GM19395 (cell line): ENCODE results near the gene IMPDH2.

Source experiments
- ATAC-seq: cut with Tn5 transposase; IDR thresholded peaks from one replicate; pipeline ENCODE4 v1.9.1; 2021; ENCODE audit warnings: mild to moderate bottlenecking, moderate library complexity; ENCODE audit not compliant: unreplicated experiment

The IMPDH2 gene

DNA sequence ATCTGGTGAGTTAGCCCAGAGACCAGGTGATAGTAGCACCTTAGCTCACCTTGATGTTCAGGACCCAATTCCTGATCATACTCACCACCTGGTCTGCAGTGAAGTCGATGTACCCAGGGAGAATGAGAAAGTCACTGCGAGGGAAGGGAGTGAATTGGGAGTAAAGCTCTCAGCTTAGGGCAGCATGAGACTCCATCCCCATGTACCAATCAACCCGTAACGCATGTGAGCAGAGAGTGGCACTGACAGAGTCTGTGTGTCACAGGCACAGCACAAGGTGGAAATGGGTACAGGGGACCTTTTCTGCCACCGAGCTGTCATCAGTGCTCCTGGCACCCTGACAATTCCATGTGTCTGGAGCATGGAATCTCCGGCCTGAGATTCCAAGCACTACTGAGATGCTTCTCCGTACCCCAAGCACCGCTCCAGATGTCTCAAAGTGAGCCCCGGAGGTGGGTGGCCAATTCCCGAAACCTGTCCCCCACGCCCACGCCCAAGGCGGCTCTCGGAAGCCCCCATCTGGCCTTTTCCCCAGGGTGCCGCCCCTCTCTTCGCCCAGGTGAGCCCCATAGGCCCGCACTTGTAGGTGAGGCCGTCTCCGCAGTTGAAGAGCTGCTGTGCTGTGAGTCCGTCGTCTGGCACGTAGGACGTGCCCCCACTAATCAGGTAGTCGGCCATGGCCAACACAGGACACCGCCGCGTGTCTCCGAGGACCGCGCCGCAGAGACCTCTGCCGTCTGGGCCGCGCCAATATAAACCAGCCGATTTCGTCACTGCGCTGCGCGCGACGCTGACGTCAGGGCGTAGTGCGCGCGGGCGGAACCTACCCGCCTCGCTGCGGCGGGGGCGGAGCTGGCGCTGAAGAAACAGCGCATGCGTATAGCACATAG, at the start of gene IMPDH2:
TSS of gene IMPDH2 (minus strand) at position 726 of the 890 bp plus-strand sequence. CDS start at position 678, 48 bp downstream.
- ATAC-seq: peak; percentile 94

DNA sequence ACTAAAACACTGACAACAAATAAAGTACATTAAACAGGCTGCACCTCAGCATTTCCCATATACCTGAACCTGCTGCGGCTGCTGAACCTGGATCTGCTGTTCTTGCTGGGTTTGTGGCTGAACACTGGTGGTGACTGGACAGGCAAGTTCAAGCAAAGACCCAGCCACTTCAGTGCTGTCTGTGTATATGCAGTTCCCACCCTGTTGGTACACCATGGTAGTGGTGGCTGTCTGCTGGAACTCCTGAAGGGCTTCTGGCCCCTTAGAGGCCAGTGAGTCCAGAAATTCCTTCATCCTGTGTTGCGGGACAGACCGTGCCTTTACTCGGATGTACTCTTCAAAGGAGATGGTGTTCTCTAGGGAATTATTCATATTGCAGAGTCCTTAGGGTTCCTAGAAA, 47.4 kb upstream of the IMPDH2 start:
- ATAC-seq: no peak

DNA sequence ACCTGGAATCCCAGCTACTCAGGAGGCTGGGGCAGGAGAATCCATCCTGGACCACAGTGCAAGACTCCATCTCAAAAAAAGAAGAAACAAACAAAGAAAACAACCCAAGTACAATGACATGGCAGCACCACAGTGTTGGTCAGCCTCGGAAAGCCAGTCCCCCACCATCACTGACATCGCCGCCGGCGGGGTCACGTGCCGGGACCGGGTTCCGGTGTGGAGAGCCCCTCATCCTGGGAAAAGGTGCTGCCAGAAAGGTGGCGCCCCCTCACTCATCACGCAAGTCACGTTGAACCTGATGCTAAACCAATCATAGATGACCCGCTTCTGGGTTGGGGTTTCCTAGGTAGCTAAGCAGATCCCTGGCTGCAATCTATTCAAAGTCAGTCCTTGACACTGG, 46.9 kb upstream of the IMPDH2 start:
- no peak for ATAC-seq

GRCh38 chr3:49058011-49058410, 28.8 kb upstream of the IMPDH2 start:
- no peak for ATAC-seq

GRCh38 chr3:49057268-49057667, 28.1 kb upstream of the IMPDH2 start:
- no peak for ATAC-seq

- no peak for ATAC-seq
These were observed 25.2 kb upstream of the IMPDH2 start for GRCh38 chr3:49054344-49054862.

- ATAC-seq: no peak
These were observed 24.3 kb upstream of the IMPDH2 start for GRCh38 chr3:49053543-49053942.

DNA sequence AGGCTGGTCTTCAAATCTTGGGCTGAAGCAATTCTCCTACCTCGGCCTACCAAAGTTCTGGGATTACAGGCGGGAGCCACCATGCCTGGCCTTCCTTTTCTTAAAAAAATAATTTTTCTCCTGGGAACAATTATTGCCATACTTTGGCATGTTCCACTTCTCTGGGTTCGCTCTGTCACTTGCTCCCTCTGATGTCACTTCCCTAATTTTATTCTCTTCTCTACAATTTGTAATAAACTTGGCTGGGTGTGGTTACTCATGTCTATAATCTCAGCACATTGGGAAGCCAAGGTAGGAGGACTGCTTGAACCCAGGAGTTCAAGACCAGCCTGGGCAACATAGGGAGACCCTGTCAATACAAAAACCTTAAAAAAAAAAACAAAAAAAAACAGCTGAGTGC, 6.1 kb upstream of the IMPDH2 start:
- no peak for ATAC-seq

GRCh38 chr3:49034650-49035049, 5.5 kb upstream of the IMPDH2 start:
- no peak for ATAC-seq

GRCh38 chr3:49032646-49033304, 3.6 kb upstream of the IMPDH2 start:
- no peak for ATAC-seq

DNA sequence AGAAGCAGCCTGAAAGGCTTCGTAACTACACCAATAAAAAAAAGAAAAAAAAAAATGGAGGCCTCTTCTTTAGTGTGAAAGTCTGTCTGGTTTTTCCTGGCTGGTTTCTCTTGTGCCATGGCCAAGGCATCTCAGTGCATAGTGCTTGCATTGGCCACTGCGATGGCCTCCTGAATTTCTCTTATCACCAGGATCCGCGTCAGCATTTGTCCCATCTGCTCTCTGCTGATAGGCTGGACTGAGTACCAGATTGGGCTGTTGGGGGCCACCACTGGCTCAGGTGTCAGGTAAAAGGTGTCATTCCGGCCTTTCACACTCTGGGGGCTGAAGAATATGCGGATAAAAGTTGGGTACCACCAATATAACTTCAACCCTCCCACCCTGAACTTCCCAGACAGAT, 1.1 kb upstream of the IMPDH2 start:
- no peak for ATAC-seq

DNA sequence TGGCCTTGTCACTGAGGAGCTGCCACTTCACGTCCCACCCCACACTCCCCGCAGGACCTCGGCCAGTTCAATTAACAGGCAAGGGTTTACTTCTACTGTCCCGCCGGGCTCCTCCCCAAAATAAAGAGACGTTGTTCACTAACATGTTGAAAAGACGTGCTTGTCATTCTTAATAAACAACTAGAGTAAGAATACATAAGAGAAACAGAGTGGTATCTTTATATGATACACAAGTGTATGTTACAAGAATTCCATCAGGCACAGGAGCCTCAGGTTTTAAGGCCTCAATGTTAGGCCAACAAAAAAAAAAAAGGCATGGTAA, 326 bp upstream of the IMPDH2 start:
- no peak for ATAC-seq

DNA sequence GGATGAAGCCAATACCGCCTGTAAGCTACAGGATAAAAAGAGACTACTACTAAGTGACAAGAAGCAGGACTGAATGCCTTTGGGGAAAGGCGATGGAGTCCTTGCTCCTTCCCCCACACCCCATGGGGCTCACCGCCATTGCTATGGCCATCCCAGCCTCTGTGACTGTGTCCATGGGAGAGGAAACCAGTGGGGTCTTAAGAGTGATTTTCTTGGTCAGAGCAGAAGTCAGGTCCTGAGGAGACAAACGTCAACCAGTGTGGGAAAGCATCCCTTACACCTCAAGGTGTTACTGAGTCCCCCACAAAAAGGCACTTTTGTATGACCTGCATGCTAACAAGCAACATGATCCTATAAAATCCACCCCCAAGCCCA, 913 bp downstream of the IMPDH2 start:
- ATAC-seq: no peak

- no peak for ATAC-seq
These were observed 1.6 kb downstream of the IMPDH2 start for GRCh38 chr3:49027634-49028033.

DNA sequence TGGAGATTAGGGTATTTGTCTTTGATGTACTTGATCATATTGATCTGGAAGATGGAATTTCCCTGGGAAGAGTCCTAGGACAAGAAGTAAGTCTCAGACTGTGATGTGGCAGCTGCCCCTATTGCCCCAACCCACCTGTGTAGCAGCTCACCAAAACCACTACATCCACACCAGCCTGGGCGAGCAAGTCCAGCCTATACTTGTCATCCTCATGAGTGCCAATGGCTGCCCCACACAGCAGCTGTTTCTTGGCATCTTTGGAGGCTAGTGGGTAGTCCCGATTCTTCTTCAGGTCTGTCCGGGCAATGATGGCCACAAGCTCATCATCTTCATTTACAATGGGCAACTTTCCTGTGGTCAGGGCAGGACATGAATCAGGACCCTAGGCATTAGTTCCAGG, 2.7 kb downstream of the IMPDH2 start:
- no peak for ATAC-seq

DNA sequence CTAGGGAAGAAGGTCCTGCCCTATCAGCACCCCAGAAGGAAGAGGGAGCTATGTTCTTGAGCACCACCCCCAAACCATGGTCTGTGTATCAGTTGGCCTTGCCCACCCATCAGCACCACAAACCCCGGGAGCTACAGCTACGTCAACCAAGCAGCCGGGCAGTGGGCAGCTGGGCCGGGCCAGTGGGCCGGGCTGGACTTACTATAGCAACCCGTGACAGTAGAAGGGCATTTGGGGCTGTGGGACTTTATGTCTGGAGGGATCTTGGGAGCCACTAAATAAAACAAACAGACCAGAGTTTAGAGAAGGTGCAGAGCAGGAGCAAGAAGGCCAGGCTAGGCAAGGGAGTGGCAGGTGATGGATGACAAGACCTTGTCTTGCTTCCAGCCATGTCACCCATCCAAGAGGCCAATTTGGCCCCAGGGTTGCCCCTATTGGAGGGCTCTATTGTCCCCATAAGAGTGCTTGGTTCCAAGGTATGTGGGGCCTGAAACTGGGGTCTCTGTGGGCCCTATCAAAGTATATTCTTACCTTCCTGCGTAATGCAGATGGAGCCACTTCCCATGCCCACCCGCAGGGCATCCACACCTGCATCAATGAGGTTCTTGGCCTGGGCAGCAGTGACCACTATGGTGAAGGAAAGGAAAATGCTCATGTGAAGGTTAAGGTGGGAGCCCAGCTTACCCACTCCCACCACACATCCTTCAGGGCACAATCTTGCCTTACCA, 3.2 kb downstream of the IMPDH2 start:
- no peak for ATAC-seq

GRCh38 chr3:49025005-49025792, 4.0 kb downstream of the IMPDH2 start:
- ATAC-seq: no peak

- no peak for ATAC-seq
These were observed 4.7 kb downstream of the IMPDH2 start for GRCh38 chr3:49024449-49024848.

DNA sequence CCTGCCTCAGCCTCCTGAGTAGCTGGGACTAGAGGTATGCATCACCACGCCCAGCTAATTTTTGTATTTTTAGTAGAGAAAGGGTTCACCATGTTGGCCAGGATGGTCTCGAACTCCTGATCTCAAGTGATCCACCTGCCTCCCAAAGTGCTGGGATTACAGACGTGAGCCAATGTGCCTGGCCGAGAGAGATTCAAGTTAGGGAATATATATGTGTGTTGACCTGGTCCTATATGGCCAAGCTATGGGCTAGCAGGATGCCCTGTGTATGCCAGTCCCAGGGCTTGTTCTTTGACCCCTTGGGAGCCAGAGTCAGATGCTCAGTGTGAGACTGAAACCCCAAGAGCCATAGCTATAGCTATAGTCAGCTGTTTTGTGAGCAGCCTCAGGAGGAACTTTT, 5.4 kb downstream of the IMPDH2 start:
- ATAC-seq: no peak

GRCh38 chr3:49022688-49023171, 6.5 kb downstream of the IMPDH2 start:
- no peak for ATAC-seq
